Urothelium cell line (cell line): Measurements from ENCODE around the gene CAPZB.

Experiments used
- DNase-seq: peaks from one replicate; pipeline ENCODE4 v3.0.0; 2011; ENCODE audit warnings: low spot score, mixed read lengths
- FAIRE-seq: peaks from 2 replicates; lab custom pipeline; 2011; peaks lifted over from hg19 to GRCh38; lab: Jason Lieb, UNC

The CAPZB gene

GRCh38 chr1:19336543-19336942 is 148.8 kb downstream of the CAPZB start:
- no peak for DNase-seq
- FAIRE-seq: no peak

GRCh38 chr1:19333587-19334354 is 151.6 kb downstream of the CAPZB start:
- DNase-seq (no peak), FAIRE-seq (no peak)

- FAIRE-seq: no peak
- no peak for DNase-seq
Measured at GRCh38 chr1:19332832-19333231, 152.5 kb downstream of the CAPZB start.

- DNase-seq (no peak), FAIRE-seq (no peak)
Measured at GRCh38 chr1:19331262-19331878, 154.0 kb downstream of the CAPZB start.

DNA sequence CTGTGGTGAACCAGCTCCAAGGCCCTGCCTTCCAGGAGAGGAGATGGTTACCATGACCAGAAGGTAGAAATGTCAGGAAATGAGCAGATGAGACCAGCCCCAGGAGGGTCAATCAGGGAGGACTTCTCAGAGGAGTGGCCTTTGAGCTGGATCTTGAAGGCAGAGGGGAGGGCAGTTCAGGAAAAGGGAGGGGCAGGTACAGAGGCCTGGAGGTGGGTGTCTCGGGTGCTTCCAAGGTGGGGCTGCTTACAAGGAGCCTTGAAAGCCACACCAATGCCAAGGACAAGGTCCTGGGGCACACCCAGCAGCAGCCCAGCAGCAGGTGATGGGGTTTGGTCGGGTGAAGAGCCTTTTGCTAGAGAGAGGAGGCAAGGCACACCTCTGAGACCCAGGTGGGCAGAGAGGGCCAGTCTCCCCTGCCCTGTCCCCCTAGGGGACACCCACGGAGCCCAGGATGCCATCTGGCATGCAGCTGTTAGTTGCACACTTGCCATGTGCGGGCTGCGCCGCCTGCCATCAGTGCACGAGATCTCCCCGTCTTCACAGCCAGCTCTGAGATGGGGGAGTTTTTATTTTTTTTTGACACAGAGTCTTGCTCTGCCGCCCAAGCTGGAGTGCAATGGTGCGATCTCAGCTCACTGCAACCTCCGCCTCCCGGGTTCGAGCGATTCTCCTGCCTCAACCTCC is 154.7 kb downstream of the CAPZB start:
- no peak for DNase-seq
- no peak for FAIRE-seq

DNA sequence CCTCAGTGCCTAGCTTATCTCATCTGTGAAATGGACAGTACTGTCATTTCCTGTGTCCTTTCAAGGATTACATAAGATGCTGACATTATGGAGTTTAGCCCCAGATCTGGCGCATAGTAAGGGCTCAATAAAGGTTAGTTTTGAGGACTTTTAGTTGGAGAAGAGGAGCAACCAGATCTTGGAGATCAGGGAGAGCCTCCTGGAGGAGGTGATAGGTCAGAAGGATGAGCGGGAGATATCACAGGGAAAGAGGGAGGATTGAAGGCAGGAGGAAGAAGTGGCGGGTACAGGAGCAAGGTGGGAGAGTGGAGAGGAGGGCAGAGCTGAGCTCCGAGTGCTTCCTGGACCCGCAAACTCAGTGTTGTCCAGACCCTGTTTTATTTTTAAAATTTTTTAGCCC is 155.7 kb downstream of the CAPZB start:
- DNase-seq (no peak), FAIRE-seq (no peak)

- FAIRE-seq (no peak), DNase-seq (no peak)
Measured at GRCh38 chr1:19329188-19329587, 156.2 kb downstream of the CAPZB start.

DNA sequence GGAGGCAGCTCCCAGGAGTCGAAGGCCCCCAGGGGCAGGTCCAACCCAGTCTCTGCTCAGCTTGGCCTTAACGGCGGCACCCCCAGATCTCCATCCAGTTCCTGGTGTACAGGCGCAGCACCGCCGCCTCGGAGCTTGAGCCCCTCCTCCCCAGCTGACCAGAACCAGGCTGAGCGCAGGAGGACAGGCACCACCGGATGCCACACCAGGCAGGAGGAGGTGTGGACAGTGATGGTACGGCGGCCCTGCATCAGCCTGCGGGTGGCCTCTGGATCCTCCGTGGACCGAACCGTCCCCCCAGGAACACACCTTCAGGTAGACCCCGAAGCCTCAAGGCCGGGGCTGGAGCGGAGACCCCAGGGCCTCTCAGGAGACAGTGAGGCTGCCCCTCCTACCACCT is 156.9 kb downstream of the CAPZB start:
- FAIRE-seq: no peak
- DNase-seq: no peak

GRCh38 chr1:19327736-19328135 is 157.6 kb downstream of the CAPZB start:
- no peak for FAIRE-seq
- DNase-seq: no peak

DNA sequence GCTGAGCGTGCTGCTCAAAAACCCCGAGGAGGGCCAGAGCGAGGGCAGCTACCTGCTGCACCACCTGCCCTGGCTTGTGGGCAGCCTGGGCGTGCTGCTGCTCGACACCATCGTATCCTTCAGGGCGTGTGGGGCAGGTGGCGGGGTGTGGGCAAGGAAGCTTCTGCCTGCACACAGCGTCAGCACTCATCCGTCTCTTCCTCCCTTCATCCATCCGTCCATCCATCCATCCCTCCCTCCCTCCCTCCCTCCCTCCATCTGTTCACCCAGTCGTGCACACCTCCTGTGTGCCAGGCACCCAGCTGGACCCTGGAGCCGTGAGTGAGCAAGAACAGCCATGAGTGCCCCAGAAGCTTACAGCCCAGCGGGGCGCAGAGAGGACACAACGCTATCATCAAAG is 158.0 kb downstream of the CAPZB start:
- FAIRE-seq (no peak), DNase-seq (no peak)

DNA sequence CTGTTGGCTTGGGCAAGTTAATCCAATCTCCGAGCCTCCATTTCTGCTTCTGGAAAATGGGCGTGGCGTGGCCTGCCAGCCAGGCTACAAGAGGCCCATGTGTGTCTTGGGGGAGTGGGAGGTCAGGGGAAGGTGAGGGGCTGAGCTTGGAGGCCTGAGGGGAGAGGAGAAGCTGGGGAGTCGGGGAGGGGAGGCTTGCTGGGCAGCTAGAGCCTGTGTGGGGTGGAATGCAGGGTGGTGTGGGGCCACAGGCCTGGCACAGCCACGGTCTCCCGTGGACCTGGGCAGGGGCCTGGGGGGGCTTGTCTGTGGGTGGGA is 158.6 kb downstream of the CAPZB start:
- FAIRE-seq (no peak), DNase-seq (no peak)

DNA sequence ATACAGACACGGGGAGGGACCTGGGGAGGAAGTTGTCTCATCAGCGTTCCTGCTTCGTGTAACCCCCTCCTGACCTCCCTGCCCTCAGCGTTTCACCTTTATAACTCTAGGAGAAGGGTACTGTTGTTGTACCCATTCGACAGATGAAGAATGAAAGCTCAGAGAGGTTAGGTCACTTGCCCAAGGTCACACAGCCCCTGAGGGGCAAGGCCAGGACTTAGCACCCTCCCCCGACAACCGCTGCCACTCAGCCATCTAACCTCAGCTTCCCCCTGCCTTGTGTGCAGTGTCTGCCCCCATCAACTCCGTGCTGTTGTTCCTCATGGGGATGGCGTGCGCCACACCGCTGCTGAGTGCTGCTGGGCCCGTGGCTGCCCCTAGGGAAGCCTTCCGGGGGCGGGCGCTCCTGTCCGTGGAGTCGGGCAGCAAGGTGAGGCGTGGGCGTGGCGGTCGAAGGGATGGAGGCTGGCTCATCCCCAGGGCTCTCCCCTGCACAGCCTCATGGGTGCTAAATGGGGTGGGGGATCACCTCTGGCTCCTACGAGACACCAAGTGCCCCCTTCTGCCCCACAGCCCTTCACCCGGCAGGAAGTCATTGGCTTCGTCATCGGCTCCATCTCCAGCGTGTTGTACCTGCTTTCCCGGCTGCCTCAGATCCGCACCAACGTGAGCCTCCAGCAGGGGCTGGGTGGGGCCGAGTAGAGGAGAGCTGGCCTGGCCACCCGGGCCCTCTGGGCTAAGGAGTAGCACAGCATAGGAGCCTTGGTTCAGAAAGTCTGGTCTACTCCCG is 159.2 kb downstream of the CAPZB start:
- FAIRE-seq: no peak
- no peak for DNase-seq

GRCh38 chr1:19325368-19325957 is 159.9 kb downstream of the CAPZB start:
- FAIRE-seq: no peak
- no peak for DNase-seq

DNA sequence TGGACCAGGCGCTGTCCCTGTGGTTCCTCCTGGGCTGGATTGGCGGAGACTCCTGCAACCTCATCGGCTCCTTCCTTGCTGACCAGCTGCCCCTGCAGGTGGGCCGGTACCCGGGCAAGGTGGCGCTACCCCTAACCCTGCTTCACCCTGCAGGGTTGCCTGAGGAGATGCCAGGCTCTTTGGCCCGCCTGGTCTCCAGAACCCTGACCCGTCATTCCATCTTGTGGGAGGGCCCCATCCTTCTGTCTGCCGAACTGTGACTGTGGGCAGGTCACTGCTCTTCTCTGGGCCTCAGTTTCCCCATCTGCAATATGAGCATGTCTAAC is 160.7 kb downstream of the CAPZB start:
- DNase-seq (no peak), FAIRE-seq (no peak)

GRCh38 chr1:19323987-19324664 is 161.2 kb downstream of the CAPZB start:
- DNase-seq (no peak), FAIRE-seq (no peak)

- DNase-seq (no peak), FAIRE-seq (no peak)
Measured at GRCh38 chr1:19322481-19322880, 162.9 kb downstream of the CAPZB start.

DNA sequence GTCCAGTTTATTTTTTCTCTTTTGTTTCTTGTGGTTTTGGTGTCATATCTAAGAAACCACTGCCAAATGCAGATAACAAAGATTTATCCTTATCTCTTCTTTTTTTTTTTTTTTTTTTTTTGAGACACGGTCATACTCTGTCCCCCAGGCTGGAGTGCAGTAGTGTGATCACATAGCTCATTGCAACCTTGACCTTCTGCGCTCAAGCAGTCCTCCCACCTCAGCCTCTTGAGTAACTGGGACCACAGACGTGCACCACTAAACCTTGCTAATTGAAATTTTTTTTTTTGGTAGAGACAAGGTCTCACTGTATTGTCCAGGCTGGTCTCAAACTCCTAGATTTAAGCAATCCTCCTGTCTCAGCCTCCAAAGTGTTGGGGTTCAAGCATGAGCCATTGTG is 164.3 kb downstream of the CAPZB start:
- DNase-seq: no peak
- no peak for FAIRE-seq

DNA sequence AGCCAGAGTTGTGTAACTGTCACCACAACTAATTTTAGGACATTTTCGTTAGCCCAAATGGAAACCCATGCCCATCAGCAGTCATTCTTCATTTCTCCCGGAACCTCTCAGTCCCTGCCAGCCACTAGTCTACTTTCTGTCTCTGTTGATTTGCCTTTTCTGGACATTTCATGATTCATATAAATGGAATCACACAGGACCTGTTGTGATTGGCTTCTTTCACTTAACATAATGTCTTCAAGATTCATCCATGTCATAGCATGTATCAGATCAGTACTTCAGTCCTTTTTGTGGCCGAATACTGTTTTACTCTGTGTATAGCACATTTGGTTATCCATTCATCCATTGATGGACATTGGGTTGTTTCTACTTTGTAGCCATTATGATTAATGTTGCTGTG is 166.1 kb downstream of the CAPZB start:
- DNase-seq (no peak), FAIRE-seq (no peak)

GRCh38 chr1:19317126-19317910 is 168.0 kb downstream of the CAPZB start:
- DNase-seq (no peak), FAIRE-seq (no peak)
